HG03432 (cell line): ENCODE measurements around the gene RIMBP2.

Experiments
- ATAC-seq: cut with Tn5 transposase; IDR thresholded peaks from one replicate; pipeline ENCODE4 v1.9.1; 2021; ENCODE audit warnings: mild to moderate bottlenecking, moderate library complexity; ENCODE audit not compliant: unreplicated experiment

Gene RIMBP2

DNA sequence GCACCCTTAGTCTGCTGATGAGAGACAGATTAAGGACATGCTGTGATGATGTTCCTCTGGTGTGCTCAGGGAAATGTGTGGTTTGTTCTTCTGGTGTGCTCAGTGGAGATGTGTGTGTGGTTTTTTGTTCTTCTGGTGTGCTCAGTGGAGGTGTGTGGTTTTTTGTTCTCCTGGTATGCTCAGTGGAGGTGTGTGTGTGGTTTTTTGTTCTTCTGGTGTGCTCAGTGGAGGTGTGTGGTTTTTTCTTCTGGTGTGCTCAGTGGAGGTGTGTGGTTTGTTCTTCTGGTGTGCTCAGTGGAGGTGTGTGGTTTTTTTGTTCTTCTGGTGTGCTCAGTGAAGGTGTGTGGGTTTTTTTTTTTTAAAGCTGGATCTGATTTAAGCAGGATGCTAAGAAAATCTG is 363.0 kb downstream of the RIMBP2 start:
- no peak for ATAC-seq

DNA sequence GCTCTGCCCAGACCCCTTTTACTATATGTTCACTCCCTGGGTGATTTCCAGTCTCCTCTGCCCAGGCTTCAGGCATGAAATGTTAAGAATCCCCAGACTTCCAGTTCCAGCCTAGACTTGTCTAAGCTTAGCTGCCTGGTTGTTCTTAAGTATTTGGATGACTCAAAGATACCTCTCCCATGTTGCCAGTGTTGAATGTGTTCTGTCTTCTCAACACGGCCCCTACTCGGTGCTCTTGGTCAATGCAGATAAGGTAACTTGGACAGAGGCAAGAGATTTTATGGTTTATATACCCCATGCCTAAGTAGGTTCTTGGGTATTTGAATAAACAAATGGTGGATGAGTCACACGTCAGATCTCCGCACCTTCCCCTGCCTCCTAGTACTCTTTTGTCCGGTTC is 364.8 kb downstream of the RIMBP2 start:
- ATAC-seq = no peak

DNA sequence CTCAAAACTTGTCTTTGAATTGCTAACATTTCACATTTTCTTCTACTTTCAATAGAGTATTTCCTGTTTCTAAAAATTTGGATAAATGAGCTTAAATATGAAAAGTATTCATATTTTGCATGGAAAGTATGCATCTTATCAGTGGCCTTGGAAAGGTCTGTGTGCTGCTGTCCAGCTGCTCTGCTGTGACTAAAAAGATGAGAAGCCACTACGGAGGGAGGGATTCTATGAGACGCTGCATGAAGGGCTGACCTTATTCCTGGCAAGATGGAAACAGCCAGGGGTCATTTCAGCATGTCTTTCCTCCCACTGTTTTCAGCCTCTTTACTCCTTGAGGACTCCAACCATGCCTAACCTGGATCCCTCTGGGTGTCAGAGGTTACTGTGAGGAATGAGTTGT is 365.4 kb downstream of the RIMBP2 start:
- ATAC-seq = no peak

DNA sequence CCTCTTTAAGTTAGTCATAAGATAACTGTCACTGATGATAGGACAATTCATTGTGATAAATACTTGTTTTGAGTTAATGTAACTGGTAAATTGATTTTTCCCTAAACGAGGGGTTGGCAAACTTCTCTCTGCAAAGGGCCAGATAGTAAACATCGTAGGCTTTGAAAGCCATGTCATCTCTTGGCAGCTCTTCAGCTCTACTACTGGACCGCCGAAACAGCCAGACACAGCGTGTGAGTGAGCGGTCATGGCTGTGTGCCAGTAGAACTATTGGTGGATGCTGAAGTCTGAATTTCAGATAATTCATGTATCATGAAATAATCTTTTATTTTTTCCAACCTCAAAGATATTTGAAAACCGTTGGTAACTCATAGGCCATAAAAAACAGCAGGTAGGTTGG is 368.5 kb downstream of the RIMBP2 start:
- ATAC-seq = no peak
